ENCODE results near the gene TTC7B.

DNA sequence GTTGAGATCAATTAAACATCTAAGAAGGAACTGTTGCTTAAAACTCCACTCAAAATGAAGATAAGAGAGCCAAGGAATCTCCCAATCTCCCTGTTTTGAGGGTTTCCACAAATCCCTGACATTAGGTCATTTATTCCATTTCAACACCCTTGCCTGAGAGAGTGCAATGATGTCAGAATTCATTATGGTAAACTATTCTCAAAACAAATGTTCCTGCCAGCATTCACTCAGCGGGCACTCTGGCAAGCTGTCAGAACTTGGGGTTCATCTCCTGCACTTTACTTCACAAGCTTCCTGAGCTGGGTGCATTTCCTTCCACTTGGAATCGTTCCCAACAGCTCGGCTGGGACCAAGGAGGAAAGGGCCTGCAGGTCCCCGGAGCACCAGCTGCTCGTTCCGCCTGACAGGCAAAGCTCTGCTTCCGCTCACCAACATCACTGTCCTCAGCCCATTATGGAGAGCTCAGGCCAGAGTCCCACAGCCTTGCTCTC, 117.8 kb downstream of the TTC7B start:
- TF ChIP-seq CTCF (IDR thresholded peaks at IDR 0.05) (no peak), POLR2A (IDR thresholded peaks at IDR 0.05) (no peak)

Measured in esophagus squamous epithelium (tissue), 4 donors.